Cardiac fibroblast (primary cell): ENCODE results near the gene CLASRP.

Experiments used
- DNase-seq, 2 donors: peaks; one replicate each; pipeline versions ENCODE4 v3.0.0 to v3.0.0-alpha.2; 2010; ENCODE audit warnings: low read depth in 2 of 2
- H3K4me3 ChIP-seq, 2 donors: replicated peaks in 1 of 2; 1 replicate in 1 of 2; 2 replicates in 1 of 2; pipeline ENCODE4 v1.5.1; 2011; ENCODE audit warnings: low read depth in 2 of 2, low read length in 2 of 2, mild to moderate bottlenecking in 2 of 2, moderate library complexity in 1 of 2
- TF ChIP-seq, protein P1 (sequence below): IDR thresholded peaks from one replicate; pipeline ENCODE4 v1.5.1; 2011; ENCODE audit warnings: low read depth, mild to moderate bottlenecking, low read length, inconsistent platforms

The CLASRP gene

DNA sequence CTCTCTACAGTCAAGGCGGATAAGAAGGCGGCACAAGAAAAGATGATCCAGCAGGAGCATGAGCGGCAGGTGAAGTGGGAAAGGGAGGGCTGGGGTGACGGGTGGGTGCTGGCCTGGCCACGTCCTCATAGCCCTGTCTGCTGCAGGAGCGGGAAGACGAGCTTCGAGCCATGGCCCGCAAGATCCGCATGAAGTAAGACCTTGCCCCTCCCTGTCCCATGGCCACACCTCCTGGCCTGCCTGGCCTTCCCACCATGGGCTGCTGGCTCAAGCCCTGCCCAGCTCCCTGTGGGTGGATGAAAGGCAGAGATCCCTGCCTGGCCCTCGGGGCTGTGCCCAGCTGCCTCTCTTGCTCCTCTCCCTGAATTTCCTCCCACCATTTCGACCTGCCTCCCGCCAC lies 30.2 kb downstream of the CLASRP start:
- TF ChIP-seq, protein P1, sequence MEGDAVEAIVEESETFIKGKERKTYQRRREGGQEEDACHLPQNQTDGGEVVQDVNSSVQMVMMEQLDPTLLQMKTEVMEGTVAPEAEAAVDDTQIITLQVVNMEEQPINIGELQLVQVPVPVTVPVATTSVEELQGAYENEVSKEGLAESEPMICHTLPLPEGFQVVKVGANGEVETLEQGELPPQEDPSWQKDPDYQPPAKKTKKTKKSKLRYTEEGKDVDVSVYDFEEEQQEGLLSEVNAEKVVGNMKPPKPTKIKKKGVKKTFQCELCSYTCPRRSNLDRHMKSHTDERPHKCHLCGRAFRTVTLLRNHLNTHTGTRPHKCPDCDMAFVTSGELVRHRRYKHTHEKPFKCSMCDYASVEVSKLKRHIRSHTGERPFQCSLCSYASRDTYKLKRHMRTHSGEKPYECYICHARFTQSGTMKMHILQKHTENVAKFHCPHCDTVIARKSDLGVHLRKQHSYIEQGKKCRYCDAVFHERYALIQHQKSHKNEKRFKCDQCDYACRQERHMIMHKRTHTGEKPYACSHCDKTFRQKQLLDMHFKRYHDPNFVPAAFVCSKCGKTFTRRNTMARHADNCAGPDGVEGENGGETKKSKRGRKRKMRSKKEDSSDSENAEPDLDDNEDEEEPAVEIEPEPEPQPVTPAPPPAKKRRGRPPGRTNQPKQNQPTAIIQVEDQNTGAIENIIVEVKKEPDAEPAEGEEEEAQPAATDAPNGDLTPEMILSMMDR: no peak
- no peak overlapping the region for H3K4me3 ChIP-seq
- peak in 1 of 2 donors; percentile 24 for DNase-seq

DNA sequence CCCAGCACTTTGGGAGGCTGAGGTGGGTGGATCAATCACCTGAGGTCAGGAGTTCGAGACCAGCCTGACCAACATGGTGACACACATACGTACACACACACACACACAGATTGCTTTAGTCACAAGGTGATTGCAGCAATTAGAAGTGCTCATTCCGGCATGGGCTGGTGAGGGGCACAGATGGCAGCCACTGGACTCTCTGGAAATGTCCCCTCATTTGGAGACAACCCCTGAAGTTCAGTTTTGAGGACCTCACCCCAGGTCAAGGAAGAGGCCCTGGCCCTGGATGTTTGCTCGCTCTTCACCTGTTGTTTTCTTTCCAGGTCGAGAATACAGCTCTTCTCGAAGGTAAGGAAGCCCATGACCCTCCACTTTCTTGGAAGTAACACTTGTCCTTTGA lies 31.4 kb downstream of the CLASRP start:
- DNase-seq: no peak
- TF ChIP-seq, protein P1: no peak
- no peak overlapping the region for H3K4me3 ChIP-seq

DNA sequence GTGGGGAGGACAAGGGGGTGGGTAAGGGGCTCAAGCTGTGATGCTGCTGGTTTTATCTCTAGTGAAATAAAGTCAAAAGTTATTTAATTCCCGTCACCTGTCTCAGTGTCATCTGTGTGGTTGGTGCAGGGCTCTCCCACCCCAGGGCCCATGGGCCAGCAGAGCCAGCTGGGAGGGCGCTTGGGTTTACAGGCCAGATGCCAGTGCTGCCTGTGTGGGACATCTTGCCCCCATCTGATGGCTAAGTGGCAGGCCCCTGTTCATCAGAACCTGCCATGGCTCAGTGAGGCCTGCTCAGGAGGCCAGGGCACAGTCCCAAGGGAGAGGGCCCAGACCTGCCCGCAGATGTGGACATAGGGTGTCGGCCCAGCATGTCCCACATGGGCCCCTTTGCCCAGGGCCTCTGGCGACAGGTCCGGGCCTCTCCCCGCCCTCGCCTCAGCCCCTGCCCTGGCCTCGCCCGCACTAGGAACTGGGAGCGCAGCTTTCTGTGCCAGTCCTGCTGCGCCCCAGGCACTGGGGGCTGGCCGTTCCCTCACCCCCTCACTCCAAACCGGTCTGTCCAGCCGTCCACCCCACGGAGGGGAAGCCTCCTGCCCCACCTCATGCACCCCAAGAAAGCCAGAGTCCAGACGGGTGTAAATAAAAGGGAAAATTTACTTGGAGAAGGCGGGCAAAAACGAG lies 32.2 kb downstream of the CLASRP start:
- DNase-seq: no peak
- H3K4me3 ChIP-seq: no peak overlapping the region
- TF ChIP-seq, protein P1: no peak

DNA sequence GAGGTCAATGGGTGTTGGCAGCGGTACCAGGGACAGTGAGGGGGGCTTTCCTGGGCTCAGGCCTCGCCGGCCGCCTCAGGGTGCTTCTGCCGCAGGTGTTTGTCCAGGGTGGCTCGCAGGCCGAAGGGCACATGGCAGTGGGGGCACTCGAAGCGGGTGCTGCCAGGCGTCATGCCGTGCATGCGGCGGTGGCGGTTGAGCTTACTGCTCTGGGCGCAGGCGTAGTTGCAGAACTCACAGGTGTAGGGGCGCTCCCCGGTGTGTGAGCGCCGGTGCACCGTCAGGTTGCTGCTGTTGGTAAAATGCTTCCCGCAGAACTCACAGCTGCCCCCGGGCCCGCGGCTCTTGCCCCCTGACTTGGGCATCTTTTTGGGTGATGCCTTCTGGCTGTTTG lies 32.7 kb downstream of the CLASRP start:
- H3K4me3 ChIP-seq: no peak overlapping the region

DNA sequence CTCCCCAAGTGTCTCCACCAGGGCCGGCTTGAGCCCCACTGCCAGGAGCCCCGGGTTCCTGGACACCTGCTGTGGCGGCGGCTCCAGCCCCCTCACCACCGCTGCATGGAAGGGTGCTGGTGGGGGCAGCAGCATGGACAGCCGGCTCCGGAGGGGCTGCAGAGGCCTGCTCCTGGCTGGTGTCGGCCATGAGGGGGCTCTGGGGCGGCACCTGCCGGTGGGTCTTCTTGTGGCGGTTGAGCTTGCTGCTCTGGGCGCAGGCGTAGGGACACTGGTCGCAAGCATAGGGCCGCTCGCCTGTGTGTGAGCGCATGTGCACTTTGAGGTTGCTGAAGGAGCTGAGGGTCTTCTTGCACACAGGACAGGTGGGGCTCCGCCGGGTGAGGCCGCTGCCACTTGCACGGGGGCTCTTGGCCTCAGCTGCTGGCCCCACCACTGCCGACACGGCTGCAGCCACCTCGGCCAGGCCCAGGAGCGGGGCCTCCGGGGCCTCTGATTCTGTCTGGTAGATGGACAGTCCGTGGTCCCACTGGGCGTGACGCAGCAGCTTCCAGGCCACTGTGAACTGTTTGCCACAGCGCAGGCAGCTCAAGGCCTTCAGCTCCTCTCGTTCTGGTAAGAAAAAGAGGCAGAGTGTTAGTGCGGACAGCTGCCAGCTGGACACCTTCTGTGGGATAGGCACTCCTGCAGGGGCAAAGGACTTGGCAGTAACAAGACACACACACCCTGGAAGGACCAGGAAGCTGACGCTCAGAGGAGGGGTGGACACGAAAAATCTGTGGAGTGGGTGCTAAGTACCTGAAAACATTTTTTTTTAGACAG lies 33.3 kb downstream of the CLASRP start:
- DNase-seq: no peak
- TF ChIP-seq, protein P1: no peak
- H3K4me3 ChIP-seq: no peak overlapping the region

More for the DNA sequence above, 32.7 kb downstream of the CLASRP start:
- TF ChIP-seq, protein P1: no peak
- no peak for DNase-seq

DNA sequence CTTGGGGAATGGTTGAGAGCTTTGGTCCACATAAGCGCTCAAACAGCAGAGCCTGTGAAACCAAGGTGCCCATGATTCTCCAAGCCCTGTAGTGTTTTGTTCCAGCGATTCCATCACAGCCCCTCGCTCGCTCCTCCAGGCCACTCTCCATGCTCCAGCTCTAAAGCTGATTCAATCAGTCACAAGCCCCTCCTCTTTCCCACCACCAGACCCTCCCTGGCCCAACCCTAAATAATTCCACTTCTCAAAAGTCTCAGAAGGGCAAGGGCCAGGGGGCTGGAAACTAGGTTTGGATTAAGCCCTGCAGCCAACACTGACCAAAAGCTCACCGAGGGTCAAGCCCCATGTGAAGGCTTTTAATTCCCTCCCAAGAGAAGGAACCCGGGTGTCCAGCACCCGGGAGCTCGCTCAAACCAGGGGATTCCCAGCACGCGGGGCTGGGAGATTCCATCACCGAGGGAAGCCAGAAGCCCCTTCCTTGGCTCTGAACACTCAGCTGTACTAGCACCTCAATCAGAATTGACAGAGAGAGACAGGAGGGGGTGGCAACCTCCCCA lies 36.0 kb downstream of the CLASRP start:
- no peak for DNase-seq
- TF ChIP-seq, protein P1: no peak
- H3K4me3 ChIP-seq: peak overlapping the region in 1 of 2 donors; percentile 15
